Cerebellar cortex (tissue), 1 donor: ENCODE results near the gene RBCK1.
"Not testable (repeated sequence)": the region's sequence is repeated elsewhere in the genome, so short reads cannot be mapped to it uniquely, and the experiment has no call there.

ENCODE experiments used
- DNase-seq: peaks from one replicate; pipeline ENCODE4 v3.0.0-alpha.2; 2015; ENCODE audit warnings: low spot score

Gene RBCK1

GRCh38 chr20:407953-408842 lies at the start of gene RBCK1:
TSS of gene RBCK1 (plus strand) at chr20:408299. CDS start at chr20:408758, 459 bp downstream.
- peak; percentile 75 for DNase-seq

GRCh38 chr20:358891-359555 lies 49.1 kb upstream of the RBCK1 start:
- DNase-seq: no peak

DNA sequence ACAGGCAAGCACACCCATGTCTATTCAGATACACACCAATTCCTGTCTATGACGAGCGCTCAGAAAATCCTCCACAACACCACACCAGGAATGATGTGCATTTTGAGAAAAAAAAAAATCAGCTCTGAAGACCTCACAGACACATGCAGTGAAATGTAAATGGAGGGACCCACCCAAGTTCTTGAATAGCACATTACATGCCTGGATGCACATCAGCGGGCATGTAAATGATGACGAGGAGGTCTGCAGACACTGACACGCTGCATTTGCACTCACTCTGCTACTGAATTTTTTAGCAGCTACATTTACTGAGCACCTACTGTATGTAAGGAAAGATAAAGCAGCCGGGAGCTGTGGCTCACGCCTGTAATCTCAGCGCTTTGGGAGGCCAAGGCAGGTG lies 46.5 kb upstream of the RBCK1 start:
- no peak for DNase-seq

- peak; percentile 86 for DNase-seq
These were observed 45.5 kb upstream of the RBCK1 start for GRCh38 chr20:362271-363254.

GRCh38 chr20:363319-364078 lies 44.6 kb upstream of the RBCK1 start:
- DNase-seq: no peak

DNA sequence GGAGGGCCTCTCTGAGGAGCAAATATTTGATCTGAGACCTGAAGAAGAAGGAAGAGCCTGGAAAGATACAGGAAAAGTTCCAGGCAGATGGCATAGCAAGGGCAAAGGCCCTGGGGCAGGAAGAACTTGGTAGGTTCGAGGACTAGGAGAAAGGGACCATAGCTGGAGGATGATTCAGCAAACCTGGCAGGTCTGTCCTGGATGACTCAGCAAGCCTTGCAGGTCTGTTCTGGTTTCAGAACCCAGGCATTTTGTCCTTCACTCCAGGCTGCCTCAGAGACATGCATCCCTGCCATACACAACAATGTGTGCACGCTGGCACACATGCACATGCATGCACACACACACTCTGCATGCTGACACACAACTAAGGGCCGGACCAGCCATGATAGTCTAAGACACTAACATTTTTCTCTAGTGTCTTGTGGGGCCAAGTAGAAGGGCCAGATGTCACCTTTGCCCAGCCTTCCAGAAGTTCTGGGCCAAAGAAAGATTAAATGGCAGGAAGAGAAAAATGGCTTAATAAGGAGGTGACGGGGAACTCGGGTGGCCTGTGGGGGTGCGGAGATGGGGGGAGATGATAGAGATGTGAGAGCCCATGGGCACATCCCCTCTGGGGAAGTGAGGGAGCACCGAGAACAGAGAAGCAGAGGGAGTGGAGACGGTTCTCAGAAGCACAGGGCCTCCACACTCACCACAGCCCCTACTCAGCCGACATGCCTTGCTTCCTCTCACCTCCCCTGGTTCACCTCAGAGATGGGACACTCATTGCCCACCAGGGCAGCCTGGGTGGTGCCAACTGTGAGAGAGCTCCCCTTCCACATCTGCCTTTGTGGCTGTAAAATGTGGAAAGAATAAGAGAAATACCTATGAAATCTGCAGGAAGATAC lies 42.9 kb upstream of the RBCK1 start:
- DNase-seq: no peak

DNA sequence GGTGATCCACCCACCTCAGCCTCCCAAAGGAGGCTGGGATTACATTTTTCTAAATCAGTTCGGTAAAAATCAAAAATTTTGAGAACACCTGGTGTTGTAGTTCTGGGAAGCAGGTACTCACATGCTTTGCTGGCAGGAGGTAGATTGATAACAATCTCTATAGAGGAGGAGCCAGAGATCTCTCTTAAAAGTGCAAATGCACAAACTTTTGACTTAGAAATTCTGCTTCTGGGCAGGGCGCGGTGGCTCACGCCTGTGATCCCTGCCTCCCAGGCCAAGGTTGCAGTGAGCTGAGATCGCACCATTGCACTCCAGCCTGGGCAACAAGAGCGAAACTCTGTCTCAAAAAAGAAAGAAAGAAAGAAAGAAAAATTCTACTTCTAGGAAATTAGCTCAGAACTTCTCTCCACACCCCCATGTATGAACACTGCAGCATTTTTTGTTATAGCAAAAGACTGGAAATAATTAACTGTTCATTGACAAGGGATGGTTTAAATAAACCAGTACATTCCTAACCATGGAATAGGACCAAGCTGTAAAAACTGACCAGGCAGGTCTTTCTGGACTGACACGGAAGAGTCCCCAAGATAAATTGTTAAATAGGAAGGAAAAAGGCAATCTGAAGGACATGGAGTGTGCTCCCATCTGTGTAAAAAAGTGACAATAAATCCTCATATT lies 41.9 kb upstream of the RBCK1 start:
- no peak for DNase-seq

DNA sequence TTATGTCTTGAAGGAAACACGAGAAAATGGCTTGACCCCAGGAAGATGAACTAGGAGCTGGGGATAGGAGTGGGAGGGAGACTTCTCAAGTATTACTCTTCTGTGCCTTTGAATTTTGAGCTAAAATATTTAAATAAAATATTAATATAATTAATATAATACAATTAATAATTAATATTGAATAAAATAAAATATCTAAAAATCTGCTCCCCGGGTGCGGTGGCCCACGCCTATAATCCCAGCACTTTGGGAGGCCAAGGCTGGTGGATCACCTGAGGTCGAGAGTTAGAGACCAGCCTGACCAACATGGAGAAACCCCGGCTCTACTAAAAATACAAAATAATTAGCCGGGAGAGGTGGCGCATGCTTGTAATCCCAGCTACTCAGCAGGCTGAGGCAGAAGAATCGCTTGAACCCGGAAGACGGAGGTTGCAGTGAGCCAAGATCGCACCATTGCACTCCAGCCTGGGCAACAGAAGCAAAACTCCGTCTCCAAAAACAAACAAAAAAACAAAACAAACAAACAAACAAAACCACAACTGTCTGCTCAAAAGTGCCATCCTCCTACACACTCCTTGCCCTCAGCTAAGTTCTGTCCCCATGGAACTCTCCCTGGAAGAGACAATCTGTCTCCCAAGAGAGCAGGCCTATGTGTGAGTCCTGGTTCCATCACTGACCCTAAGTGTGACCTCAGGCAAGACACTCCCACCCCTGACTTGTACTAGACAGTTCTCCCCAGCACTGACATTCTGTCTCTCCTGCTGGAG lies 41.2 kb upstream of the RBCK1 start:
- DNase-seq: no peak

DNA sequence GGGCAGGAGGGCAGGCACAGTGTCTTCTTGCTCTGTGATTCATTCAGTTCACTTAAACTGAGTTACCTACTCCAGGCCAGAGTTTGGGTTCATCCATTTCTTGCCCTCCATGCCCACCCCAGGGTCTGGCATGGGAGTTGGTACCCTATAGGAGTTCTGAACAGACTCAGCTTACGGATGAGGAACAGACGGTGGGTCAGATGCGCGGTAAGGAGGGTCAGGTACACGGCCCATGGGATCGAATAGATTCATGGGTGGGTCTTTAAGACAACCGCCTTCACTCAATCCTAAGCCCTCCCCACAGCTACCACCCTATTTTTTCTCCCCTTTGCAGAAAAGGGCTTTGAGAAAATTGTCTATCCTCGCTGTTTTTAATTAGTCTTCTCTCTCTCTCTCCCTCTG lies 40.6 kb upstream of the RBCK1 start:
- no peak for DNase-seq

DNA sequence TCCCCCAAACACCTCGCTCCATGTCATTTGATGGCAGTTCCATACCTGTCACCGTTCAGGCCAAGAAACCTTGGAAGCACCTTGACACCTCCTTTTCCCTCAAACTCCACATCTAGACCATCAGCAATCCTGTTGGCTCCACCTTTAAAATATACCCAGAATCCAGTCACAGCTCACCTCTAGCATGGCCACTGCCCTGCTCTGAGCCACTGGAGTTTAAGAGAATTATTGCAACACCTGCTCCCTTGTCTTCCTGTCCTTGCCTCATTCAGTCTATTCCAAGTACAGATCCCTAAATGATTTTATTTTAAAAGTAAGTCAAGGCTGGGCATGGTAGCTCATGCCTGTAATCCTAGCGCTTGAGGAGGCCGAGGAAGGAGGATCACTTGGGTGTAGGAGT lies 39.2 kb upstream of the RBCK1 start:
- no peak for DNase-seq

DNA sequence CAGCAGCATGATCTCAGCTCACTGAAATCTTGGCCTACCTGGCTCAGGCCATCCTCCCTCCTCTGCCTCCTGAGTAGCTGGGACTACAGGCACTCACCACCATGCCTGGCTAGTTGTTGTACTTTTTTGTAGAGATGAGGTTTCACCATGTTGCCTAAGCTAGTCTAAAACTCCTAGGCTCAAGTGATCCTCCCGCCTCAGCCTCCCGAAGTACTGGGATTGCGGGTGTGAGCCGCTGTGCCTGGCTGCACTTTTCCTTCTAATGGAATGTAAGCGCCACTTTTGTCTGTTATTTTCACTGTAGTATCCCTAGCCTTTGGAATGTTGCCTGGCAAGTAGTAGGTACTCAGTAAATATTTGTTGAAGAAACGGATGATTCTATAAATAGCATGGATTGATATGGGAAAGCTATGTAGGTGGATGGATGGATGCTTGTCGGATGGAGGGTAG lies 37.9 kb upstream of the RBCK1 start:
- DNase-seq: no peak

- no peak for DNase-seq
These were observed 36.9 kb upstream of the RBCK1 start for GRCh38 chr20:370977-371754.

GRCh38 chr20:371755-372542 lies 36.1 kb upstream of the RBCK1 start:
- DNase-seq: no peak

DNA sequence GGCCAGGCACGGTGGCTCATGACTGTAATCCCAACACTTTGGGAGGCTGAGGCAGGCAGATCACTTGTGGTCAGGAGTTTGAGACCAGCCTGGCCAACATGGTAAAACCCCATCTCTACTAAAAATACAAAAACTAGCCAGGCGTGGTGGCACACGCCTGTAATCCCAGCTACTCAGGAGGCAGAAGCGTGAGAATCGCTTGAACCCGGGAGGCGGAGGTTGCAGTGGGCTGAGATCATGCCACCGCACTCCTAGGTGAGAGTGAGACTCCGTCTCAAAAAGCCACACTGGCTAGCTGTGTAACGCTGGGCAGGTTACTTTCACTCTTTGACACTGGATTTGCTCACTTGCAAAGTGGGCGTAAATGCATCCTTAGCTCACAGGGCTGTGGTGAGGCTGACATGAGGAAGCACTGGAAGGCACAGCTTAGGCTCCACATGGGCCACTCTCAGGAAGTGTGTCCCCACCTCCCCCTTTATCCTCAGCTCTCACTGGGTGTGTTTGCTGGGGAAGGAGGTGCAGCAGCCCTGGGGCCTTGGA lies 35.5 kb upstream of the RBCK1 start:
- not testable (repeated sequence) for DNase-seq

DNA sequence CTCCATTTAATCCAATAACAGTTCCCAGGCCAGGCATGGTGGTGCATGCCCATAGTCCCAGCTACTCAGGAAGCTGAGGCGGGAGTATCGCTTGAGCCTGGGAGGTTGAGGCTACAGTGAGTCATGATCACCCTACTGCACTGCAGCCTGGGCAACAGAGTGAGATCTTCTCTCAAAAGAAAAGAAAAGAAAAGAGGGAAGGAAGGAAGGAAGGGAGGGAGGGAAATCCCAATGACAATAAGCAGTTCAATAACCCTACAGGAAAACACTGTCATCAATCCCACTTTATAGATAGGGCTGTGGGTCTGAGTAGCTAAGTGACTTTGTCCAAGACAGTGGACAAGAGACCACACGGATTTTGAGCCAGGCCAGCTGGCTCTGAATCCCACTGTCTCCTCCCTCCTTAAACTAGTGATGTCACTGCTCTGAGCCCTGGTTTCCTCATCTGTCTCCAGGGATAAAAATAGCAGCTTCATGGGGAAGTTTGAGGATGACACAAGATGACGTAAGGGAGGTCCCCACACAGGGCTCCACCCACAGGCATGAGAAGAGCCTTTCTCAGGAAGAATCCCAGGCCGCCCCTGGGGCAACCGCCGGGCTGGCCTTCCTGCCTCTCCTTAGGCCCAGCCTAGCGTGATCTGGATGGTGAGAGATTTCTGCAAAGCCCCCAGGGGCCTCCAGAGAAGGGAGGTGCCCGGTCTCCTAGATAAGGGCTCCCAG lies 34.8 kb upstream of the RBCK1 start:
- no peak for DNase-seq

DNA sequence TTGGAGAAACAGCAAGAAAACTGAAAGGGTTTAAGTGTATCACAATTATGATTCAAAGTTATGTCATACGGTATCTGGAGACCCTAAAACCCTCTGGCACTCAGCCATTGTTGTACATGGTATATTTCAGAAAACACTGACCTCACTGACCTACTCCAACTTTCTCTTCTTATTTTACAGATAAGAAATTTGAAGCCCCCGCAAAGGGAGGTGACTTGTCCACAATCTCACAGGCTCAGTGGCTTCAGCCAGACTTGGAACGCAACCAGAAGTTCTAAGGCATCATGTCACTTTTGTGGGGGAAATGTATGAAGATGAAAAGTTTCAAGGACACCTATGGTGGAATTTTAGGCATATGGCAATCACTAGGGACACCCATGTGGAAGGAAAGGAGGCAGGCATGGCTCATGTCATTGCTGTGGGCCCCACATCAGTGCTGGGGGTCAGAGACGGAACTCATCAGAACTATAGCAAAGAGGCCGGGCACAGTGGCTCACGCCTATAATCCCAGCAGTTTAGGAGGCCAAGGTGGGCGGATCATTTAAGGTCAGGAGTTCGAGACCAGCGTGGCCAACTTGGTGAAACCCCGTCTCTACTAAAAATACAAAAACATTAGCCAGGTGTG lies 32.7 kb upstream of the RBCK1 start:
- DNase-seq: no peak
